GM19324 (cell line): ENCODE measurements around the gene PNPLA6.
"Not testable (repeated sequence)": the region's sequence is repeated elsewhere in the genome, so short reads cannot be mapped to it uniquely, and the experiment has no call there.

ENCODE experiments used
- ATAC-seq: cut with Tn5 transposase; IDR thresholded peaks from one replicate; pipeline ENCODE4 v1.9.1; 2021; ENCODE audit warnings: mild to moderate bottlenecking, moderate library complexity; ENCODE audit not compliant: unreplicated experiment, low FRiP score

The PNPLA6 gene

GRCh38 chr19:7550987-7551761 is 15.7 kb downstream of the PNPLA6 start:
- ATAC-seq = no peak

GRCh38 chr19:7552781-7553180 is 17.3 kb downstream of the PNPLA6 start:
- ATAC-seq = no peak

- no peak for ATAC-seq
Measured at GRCh38 chr19:7554565-7554964, 19.0 kb downstream of the PNPLA6 start.

- no peak for ATAC-seq
Measured at GRCh38 chr19:7554990-7555864, 19.7 kb downstream of the PNPLA6 start.

- no peak for ATAC-seq
Measured at GRCh38 chr19:7556696-7557315, 21.3 kb downstream of the PNPLA6 start.

- ATAC-seq = no peak
Measured at GRCh38 chr19:7558667-7559066, 23.1 kb downstream of the PNPLA6 start.

GRCh38 chr19:7559102-7559501 is 23.6 kb downstream of the PNPLA6 start:
- no peak for ATAC-seq

- ATAC-seq = no peak
Measured at GRCh38 chr19:7560255-7560654, 24.7 kb downstream of the PNPLA6 start.

- ATAC-seq = no peak
Measured at GRCh38 chr19:7561325-7561724, 25.8 kb downstream of the PNPLA6 start.

GRCh38 chr19:7562646-7563393 is 27.3 kb downstream of the PNPLA6 start:
- ATAC-seq = no peak

GRCh38 chr19:7564866-7565265 is 29.3 kb downstream of the PNPLA6 start:
- ATAC-seq = no peak

- ATAC-seq = no peak
Measured at GRCh38 chr19:7565332-7565731, 29.8 kb downstream of the PNPLA6 start.

GRCh38 chr19:7570761-7571160 is 35.2 kb downstream of the PNPLA6 start:
- ATAC-seq = no peak

- ATAC-seq = no peak
Measured at GRCh38 chr19:7575434-7576040, 40.0 kb downstream of the PNPLA6 start.

- not testable (repeated sequence) for ATAC-seq
Measured at GRCh38 chr19:7577422-7577821, 41.9 kb downstream of the PNPLA6 start.

- ATAC-seq = no peak
Measured at GRCh38 chr19:7578127-7578526, 42.6 kb downstream of the PNPLA6 start.

GRCh38 chr19:7579182-7579581 is 43.7 kb downstream of the PNPLA6 start:
- no peak for ATAC-seq

- ATAC-seq = no peak
Measured at GRCh38 chr19:7582446-7582845, 46.9 kb downstream of the PNPLA6 start.

- ATAC-seq = no peak
Measured at GRCh38 chr19:7589822-7590221, 54.3 kb downstream of the PNPLA6 start.

- ATAC-seq = no peak
Measured at GRCh38 chr19:7590256-7590655, 54.7 kb downstream of the PNPLA6 start.
